HEK293 (cell line): ENCODE data around the gene PCCA.

Source experiments
- ZBTB1 ChIP-seq: fragments of 450-650 bp; formaldehyde crosslinking; IDR thresholded peaks from 2 replicates; pipeline ENCODE4 v1.5.1; 2016; ENCODE audit warnings: missing biosample characterization, missing genetic modification characterization
- ZNF24 ChIP-seq: fragments of 450-650 bp; formaldehyde crosslinking; IDR thresholded peaks from 2 replicates; pipeline ENCODE4 v1.5.1; 2016; ENCODE audit warnings: missing biosample characterization, missing genetic modification characterization
- ZNF768 ChIP-seq: fragments of 450-650 bp; formaldehyde crosslinking; IDR thresholded peaks from 2 replicates; pipeline ENCODE4 v1.5.1; 2018; ENCODE audit warnings: missing biosample characterization, mild to moderate bottlenecking, missing genetic modification characterization
- TF ChIP-seq, protein P1 (sequence below): fragments of 450-650 bp; formaldehyde crosslinking; IDR thresholded peaks from 2 replicates; pipeline ENCODE4 v1.5.1; 2016; ENCODE audit warnings: missing biosample characterization, missing genetic modification characterization
- TF ChIP-seq, protein P2 (sequence below): fragments of 450-650 bp; formaldehyde crosslinking; IDR thresholded peaks from 2 replicates; pipeline ENCODE4 v1.5.1; 2016; ENCODE audit warnings: missing biosample characterization, missing genetic modification characterization
- TF ChIP-seq, protein P3 (sequence below): fragments of 450-650 bp; formaldehyde crosslinking; IDR thresholded peaks from 2 replicates; pipeline ENCODE4 v1.5.1; 2016; ENCODE audit warnings: missing biosample characterization, missing genetic modification characterization

DNA sequence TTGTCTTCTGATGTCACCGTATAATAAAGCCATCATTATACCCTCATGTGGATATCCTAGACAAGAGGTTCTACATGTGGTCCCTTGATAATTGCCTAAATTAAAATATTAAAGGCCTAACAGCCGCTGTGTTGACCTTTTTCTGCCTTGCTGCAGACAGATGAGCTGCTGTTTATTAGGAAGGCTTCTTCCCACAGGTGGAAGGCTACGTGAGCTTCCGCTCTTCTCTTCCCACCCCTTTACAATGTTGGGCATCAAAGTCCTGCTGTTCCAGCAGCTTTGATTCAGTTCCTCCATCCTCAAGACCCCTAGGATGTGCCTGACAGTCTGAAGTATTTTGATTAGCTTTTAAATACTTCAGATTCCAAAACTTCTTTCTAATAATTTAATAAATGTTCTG lies 217.1 kb downstream of the PCCA start:
- TF ChIP-seq ZNF24 (tag by site-specific recombination): no peak
- TF ChIP-seq, protein P1, sequence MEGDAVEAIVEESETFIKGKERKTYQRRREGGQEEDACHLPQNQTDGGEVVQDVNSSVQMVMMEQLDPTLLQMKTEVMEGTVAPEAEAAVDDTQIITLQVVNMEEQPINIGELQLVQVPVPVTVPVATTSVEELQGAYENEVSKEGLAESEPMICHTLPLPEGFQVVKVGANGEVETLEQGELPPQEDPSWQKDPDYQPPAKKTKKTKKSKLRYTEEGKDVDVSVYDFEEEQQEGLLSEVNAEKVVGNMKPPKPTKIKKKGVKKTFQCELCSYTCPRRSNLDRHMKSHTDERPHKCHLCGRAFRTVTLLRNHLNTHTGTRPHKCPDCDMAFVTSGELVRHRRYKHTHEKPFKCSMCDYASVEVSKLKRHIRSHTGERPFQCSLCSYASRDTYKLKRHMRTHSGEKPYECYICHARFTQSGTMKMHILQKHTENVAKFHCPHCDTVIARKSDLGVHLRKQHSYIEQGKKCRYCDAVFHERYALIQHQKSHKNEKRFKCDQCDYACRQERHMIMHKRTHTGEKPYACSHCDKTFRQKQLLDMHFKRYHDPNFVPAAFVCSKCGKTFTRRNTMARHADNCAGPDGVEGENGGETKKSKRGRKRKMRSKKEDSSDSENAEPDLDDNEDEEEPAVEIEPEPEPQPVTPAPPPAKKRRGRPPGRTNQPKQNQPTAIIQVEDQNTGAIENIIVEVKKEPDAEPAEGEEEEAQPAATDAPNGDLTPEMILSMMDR: no peak
- no peak for TF ChIP-seq ZBTB1 (tag by site-specific recombination)
- no peak for TF ChIP-seq ZNF768 (tag by site-specific recombination)
- TF ChIP-seq, protein P2, sequence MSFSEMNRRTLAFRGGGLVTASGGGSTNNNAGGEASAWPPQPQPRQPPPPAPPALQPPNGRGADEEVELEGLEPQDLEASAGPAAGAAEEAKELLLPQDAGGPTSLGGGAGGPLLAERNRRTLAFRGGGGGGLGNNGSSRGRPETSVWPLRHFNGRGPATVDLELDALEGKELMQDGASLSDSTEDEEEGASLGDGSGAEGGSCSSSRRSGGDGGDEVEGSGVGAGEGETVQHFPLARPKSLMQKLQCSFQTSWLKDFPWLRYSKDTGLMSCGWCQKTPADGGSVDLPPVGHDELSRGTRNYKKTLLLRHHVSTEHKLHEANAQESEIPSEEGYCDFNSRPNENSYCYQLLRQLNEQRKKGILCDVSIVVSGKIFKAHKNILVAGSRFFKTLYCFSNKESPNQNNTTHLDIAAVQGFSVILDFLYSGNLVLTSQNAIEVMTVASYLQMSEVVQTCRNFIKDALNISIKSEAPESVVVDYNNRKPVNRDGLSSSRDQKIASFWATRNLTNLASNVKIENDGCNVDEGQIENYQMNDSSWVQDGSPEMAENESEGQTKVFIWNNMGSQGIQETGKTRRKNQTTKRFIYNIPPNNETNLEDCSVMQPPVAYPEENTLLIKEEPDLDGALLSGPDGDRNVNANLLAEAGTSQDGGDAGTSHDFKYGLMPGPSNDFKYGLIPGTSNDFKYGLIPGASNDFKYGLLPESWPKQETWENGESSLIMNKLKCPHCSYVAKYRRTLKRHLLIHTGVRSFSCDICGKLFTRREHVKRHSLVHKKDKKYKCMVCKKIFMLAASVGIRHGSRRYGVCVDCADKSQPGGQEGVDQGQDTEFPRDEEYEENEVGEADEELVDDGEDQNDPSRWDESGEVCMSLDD (tag by site-specific recombination): no peak
- TF ChIP-seq, protein P3, sequence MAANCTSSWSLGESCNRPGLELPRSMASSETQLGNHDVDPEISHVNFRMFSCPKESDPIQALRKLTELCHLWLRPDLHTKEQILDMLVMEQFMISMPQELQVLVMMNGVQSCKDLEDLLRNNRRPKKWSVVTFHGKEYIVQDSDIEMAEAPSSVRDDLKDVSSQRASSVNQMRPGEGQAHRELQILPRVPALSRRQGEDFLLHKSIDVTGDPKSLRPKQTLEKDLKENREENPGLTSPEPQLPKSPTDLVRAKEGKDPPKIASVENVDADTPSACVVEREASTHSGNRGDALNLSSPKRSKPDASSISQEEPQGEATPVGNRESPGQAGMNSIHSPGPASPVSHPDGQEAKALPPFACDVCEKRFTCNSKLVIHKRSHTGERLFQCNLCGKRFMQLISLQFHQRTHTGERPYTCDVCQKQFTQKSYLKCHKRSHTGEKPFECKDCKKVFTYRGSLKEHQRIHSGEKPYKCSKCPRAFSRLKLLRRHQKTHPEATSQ (tag by site-specific recombination): no peak
